Fibroblast of pulmonary artery (primary cell): ENCODE data around the gene GRK4.

Experiments used
- DNase-seq: peaks from one replicate; pipeline ENCODE4 v3.0.0-alpha.2; 2010; ENCODE audit warnings: low read depth
- H3K4me3 ChIP-seq: replicated peaks from 2 replicates; pipeline ENCODE4 v1.5.1; 2011; ENCODE audit warnings: low read depth, mild to moderate bottlenecking, control low read depth, low read length, moderate library complexity
- CTCF ChIP-seq: IDR thresholded peaks from 2 replicates; pipeline ENCODE4 v1.5.1; 2011; ENCODE audit warnings: mild to moderate bottlenecking, control low read depth, low read length, inconsistent platforms; ENCODE audit errors: missing control alignments

Gene GRK4

GRCh38 chr4:2927696-2928075 lies 35.7 kb upstream of the GRK4 start:
- DNase-seq: no peak
- TF ChIP-seq CTCF: no peak
- H3K4me3 ChIP-seq: no peak overlapping the region

GRCh38 chr4:2928242-2929176 lies 34.9 kb upstream of the GRK4 start:
- no peak for TF ChIP-seq CTCF
- no peak for DNase-seq
- no peak overlapping the region for H3K4me3 ChIP-seq

GRCh38 chr4:2929469-2929868 lies 33.9 kb upstream of the GRK4 start:
- no peak for TF ChIP-seq CTCF

GRCh38 chr4:2930135-2930757 lies 33.1 kb upstream of the GRK4 start:
- DNase-seq: no peak
- H3K4me3 ChIP-seq: no peak overlapping the region
- TF ChIP-seq CTCF: no peak

More at GRCh38 chr4:2929469-2929868, 33.9 kb upstream of the GRK4 start:
- DNase-seq: no peak
- H3K4me3 ChIP-seq: no peak overlapping the region

- DNase-seq: no peak
- H3K4me3 ChIP-seq: no peak overlapping the region
These were observed 32.4 kb upstream of the GRK4 start for GRCh38 chr4:2930758-2931511.

More at GRCh38 chr4:2930758-2931511, 32.4 kb upstream of the GRK4 start:
- no peak for TF ChIP-seq CTCF
